B cell (primary cell): Measurements from ENCODE around the gene ARHGAP6. TPM values are rescaled to one million over a fixed set of nuclear protein-coding genes. Genes with fewer than 3 reads are reported as not detected.

Experiments
- ATAC-seq: fragments of 200-7000 bp; cut with Tn5 transposase; one replicate; pipeline ENCODE4 v1.10.0; 2021; ENCODE audit warnings: low read depth, mild to moderate bottlenecking, moderate number of reproducible peaks, moderate library complexity
- CTCF ChIA-PET: fragments of 350-600 bp; sonication (Branson Sonifier 250); formaldehyde crosslinking; loops from one replicate; lab custom pipeline; 2021; ENCODE audit warnings: antibody characterized with exemption, inconsistent platforms; lab: Charles Lee
- POLR2A ChIA-PET: fragments of 350-600 bp; sonication (Branson Sonifier 250); formaldehyde crosslinking; loops from one replicate; lab custom pipeline; 2021; ENCODE audit warnings: antibody characterized with exemption; lab: Charles Lee
- DNase-seq: peaks from one replicate; pipeline ENCODE4 v3.0.0; 2013
- H2AFZ ChIP-seq: 2 replicates; pipeline ENCODE4 v1.6.1; 2012; ENCODE audit warnings: mild to moderate bottlenecking, low read depth, low read length; ENCODE audit not compliant: insufficient read depth, poor library complexity, severe bottlenecking
- H3K27ac ChIP-seq, 2 donors: 1 replicate in 1 of 2; 2 replicates in 1 of 2; pipeline ENCODE4 v1.5.1; 2012 to 2013; ENCODE audit warnings: low read length in 2 of 2, mild to moderate bottlenecking in 2 of 2, moderate library complexity in 1 of 2
- H3K27me3 ChIP-seq, 4 experiments: fragments of 200-600 bp in 1 of 4; sonication (generic) in 1 of 4; replicated peaks in 1 of 4; 1 replicate in 2 of 4; 2 replicates in 2 of 4; pipeline versions ENCODE4 v1.6.1 to v1.7.0; 2013 to 2016; ENCODE audit warnings: low read length in 3 of 4, mild to moderate bottlenecking in 2 of 4, mixed read lengths in 1 of 4, moderate library complexity in 1 of 4; ENCODE audit not compliant: insufficient read depth in 4 of 4, control insufficient read depth in 3 of 4; ENCODE audit errors: control extremely low read depth in 1 of 4
- H3K36me3 ChIP-seq, 2 experiments: replicated peaks in 1 of 2; 1 replicate in 1 of 2; 2 replicates in 1 of 2; pipeline versions ENCODE4 v1.6.1 to v1.7.1; 2013; ENCODE audit warnings: low read length in 1 of 2; ENCODE audit not compliant: insufficient read depth in 2 of 2, control insufficient read depth in 1 of 2; ENCODE audit errors: control extremely low read depth in 1 of 2, extremely low read depth in 1 of 2
- H3K4me1 ChIP-seq, 2 donors: fragments of 200-600 bp in 1 of 2; sonication (generic) in 1 of 2; 1 replicate in 1 of 2; 2 replicates in 1 of 2; pipeline versions ENCODE4 v1.5.1 to v1.6.1; 2013 to 2017; ENCODE audit warnings: low read length in 2 of 2; ENCODE audit not compliant: control insufficient read depth in 2 of 2, insufficient read depth in 2 of 2
- H3K4me2 ChIP-seq: replicated peaks from 2 replicates; pipeline ENCODE3; 2012; ENCODE audit warnings: mild to moderate bottlenecking, low read depth, low read length; ENCODE audit not compliant: poor library complexity, severe bottlenecking
- H3K4me3 ChIP-seq, 5 experiments: fragments of 200-600 bp in 1 of 5; sonication (generic) in 1 of 5; 1 replicate in 3 of 5; 2 replicates in 2 of 5; pipeline versions ENCODE4 v1.5.1 to v1.7.0; 2011 to 2016; ENCODE audit warnings: low read length in 4 of 5, mild to moderate bottlenecking in 4 of 5, low read depth in 2 of 5, control low read depth in 1 of 5, moderate library complexity in 1 of 5; ENCODE audit not compliant: insufficient read depth in 1 of 5; ENCODE audit errors: control extremely low read depth in 1 of 5, extremely low read depth in 1 of 5
- H3K79me2 ChIP-seq: fragments of 200-600 bp; sonication (generic); one replicate; pipeline ENCODE4 v1.6.0; 2016; ENCODE audit warnings: low read length; ENCODE audit not compliant: control insufficient read depth, insufficient read depth
- H3K9ac ChIP-seq: fragments of 200-600 bp; sonication (generic); 2 replicates; pipeline ENCODE4 v1.6.1; 2017; ENCODE audit warnings: mild to moderate bottlenecking, low read length, moderate library complexity
- H3K9me3 ChIP-seq, 3 donors: one replicate each; pipeline versions ENCODE4 v1.6.1 to v1.7.1; 2013; ENCODE audit warnings: low read length in 2 of 3; ENCODE audit not compliant: control insufficient read depth in 2 of 3, insufficient read depth in 1 of 3; ENCODE audit errors: control extremely low read depth in 1 of 3
- H4K20me1 ChIP-seq: 2 replicates; pipeline ENCODE4 v1.6.0; 2012; ENCODE audit warnings: mild to moderate bottlenecking, low read length; ENCODE audit not compliant: insufficient read depth, control insufficient read depth, poor library complexity, severe bottlenecking
- H3K27ac Mint-ChIP-seq: one replicate; pipeline ENCODE4 v1.8.0; 2021; ENCODE audit warnings: mixed read lengths
- H3K27me3 Mint-ChIP-seq: one replicate; pipeline ENCODE4 v1.8.0; 2021; ENCODE audit warnings: mixed read lengths
- H3K4me1 Mint-ChIP-seq: one replicate; pipeline ENCODE4 v1.8.0; 2021; ENCODE audit warnings: mixed read lengths
- H3K4me3 Mint-ChIP-seq: one replicate; pipeline ENCODE4 v1.8.0; 2021; ENCODE audit warnings: mixed read lengths
- H3K9me3 Mint-ChIP-seq: one replicate; pipeline ENCODE4 v1.8.0; 2022; ENCODE audit warnings: mixed read lengths; ENCODE audit not compliant: insufficient read depth
- EZH2 ChIP-seq: IDR thresholded peaks from 2 replicates; pipeline ENCODE4 v1.6.1; 2012; ENCODE audit warnings: borderline replicate concordance, low read depth, mild to moderate bottlenecking, moderate library complexity, low read length; ENCODE audit not compliant: insufficient read depth, poor library complexity, severe bottlenecking
- WGBS: methylation state at CpG from one replicate; pipeline ENCODE4 v1.1.5; 2013; ENCODE audit warnings: missing lambda C conversion rate; ENCODE audit not compliant: insufficient coverage; 5-methylcytosine and 5-hydroxymethylcytosine counted together
- intact Hi-C: fragments of 100-400 bp; cut with micrococcal nuclease; formaldehyde crosslinking; loops from one replicate; pipeline ENCODE4 v1.10.0; 2022
- polyA plus RNA-seq: library from polyadenylated mRNA; depleted of rRNA; stranded (reverse); fragments of >200 nt; gene quantifications from 2 replicates; pipeline ENCODE4 v1.2.3, GENCODE V29; 2012
- total RNA-seq, 2 donors: library from RNA; stranded (reverse); fragments of 120-200 nt in 1 of 2; gene quantifications; 1 replicate in 1 of 2; 2 replicates in 1 of 2; pipeline versions ENCODE4 v1.2.3 to v1.2.4, GENCODE V29; 2013 to 2022
- TF ChIP-seq, protein P1 (sequence below): fragments of 200-600 bp; IDR thresholded peaks from one replicate; pipeline ENCODE4 v1.8.0; 2022; ENCODE audit warnings: antibody characterized with exemption, mild to moderate bottlenecking

The ARHGAP6 gene
- total and polyA plus RNA-seq, 2 donors (not counting 1 experiment from before 2014, with no cell fraction given): 1.6 to 2.6 TPM

DNA sequence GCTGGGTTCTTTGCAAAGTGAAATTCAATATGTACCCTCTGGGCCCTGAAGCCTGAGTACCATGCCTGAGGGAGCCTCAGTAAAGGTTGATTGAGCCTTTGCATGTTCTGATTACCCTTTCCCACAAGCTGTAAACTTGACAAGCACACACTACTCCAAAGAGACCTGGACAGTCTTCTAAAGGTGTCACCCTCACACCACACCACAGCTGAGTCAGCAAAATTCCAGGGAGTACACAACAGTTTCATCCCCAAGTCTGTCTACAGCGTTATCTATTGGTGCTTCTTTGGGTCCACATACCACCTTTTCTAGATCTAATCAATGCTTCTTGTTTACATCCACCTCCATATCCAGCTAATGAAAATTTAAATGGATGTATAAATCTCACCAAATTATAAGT lies 191.7 kb downstream of the ARHGAP6 start:
- no peak for TF ChIP-seq EZH2
- TF ChIP-seq, protein P1, sequence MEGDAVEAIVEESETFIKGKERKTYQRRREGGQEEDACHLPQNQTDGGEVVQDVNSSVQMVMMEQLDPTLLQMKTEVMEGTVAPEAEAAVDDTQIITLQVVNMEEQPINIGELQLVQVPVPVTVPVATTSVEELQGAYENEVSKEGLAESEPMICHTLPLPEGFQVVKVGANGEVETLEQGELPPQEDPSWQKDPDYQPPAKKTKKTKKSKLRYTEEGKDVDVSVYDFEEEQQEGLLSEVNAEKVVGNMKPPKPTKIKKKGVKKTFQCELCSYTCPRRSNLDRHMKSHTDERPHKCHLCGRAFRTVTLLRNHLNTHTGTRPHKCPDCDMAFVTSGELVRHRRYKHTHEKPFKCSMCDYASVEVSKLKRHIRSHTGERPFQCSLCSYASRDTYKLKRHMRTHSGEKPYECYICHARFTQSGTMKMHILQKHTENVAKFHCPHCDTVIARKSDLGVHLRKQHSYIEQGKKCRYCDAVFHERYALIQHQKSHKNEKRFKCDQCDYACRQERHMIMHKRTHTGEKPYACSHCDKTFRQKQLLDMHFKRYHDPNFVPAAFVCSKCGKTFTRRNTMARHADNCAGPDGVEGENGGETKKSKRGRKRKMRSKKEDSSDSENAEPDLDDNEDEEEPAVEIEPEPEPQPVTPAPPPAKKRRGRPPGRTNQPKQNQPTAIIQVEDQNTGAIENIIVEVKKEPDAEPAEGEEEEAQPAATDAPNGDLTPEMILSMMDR: no peak
- ChIA-PET POLR2A (no interaction called here), CTCF (no interaction called here)
- Histone ChIP-seq H3K4me3 (no peak overlapping the region), H2AFZ (no peak overlapping the region), H3K9ac (no peak overlapping the region), H3K4me1 (no peaks in the 10 kb centered on the region), H3K27me3 (peaks cover 0 to 8% (median 0%) of the 10 kb centered on the region in 4 experiments), H3K79me2 (no peaks in the 10 kb centered on the region), H3K27ac (no peak overlapping the region), H4K20me1 (no peaks in the 10 kb centered on the region), H3K36me3 (no peaks in the 10 kb centered on the region), H3K9me3 (no peaks in the 10 kb centered on the region), H3K4me2 (no peak overlapping the region)
- Mint-ChIP-seq H3K27me3 (peaks cover 16% of the 10 kb centered on the region), H3K9me3 (no peaks in the 10 kb centered on the region), H3K27ac (no peak overlapping the region), H3K4me1 (no peaks in the 10 kb centered on the region), H3K4me3 (no peak overlapping the region)
- WGBS: no CpG with 5 or more reads among the region's 1 CpG
- intact Hi-C loops: no loop called here
- no peak for ATAC-seq
- no peak for DNase-seq

DNA sequence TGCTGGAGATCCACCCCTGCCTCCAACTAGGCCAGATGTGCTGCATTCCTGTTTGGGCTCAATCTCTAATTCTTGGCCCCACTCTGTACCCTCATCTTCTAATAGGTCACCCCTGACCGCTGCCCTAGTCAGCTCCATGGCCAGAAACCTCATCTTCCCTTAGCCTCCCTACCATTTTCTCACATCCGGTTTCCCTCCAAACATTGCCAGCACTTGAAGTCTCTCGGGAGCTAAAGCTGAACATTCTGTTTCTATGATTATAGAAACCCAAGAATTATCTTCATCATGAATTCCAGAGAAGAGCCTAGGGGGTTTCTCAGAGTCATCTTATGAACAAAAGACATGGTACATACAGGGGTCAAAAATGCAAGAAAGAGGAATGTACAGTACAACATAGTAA lies 192.8 kb downstream of the ARHGAP6 start:
- ChIA-PET CTCF (no interaction called here), POLR2A (no interaction called here)
- no peaks in the 10 kb centered on the region for H3K9me3 ChIP-seq
- no peak overlapping the region for H3K27ac ChIP-seq
- no peaks in the 10 kb centered on the region for H4K20me1 ChIP-seq
- no peak overlapping the region for H3K4me3 ChIP-seq
- no peak overlapping the region for H3K9ac ChIP-seq
- H2AFZ ChIP-seq: no peak overlapping the region
- DNase-seq (no peak), ATAC-seq (no peak)
- Mint-ChIP-seq H3K27ac (no peak overlapping the region), H3K9me3 (no peaks in the 10 kb centered on the region), H3K4me1 (no peaks in the 10 kb centered on the region), H3K4me3 (no peak overlapping the region), H3K27me3 (peaks cover 16% of the 10 kb centered on the region)
- H3K4me2 ChIP-seq: no peak overlapping the region
- H3K36me3 ChIP-seq: no peaks in the 10 kb centered on the region
- no peaks in the 10 kb centered on the region for H3K4me1 ChIP-seq
- no peak for TF ChIP-seq EZH2
- TF ChIP-seq, protein P1: no peak
- H3K27me3 ChIP-seq: peaks cover 0 to 8% (median 0%) of the 10 kb centered on the region in 4 experiments
- no CpG with 5 or more reads among the region's 3 CpGs for WGBS
- H3K79me2 ChIP-seq: no peaks in the 10 kb centered on the region
- intact Hi-C loops: no loop called here
